Measurements from ENCODE around the gene NKAIN4.

GRCh38 chr20:63293456-63293855 is 39.2 kb upstream of the NKAIN4 start:
- TF ChIP-seq CEBPB (IDR thresholded peaks at IDR 0.05) (no peak), MAX (IDR thresholded peaks at IDR 0.05) (no peak), YY1 (IDR thresholded peaks at IDR 0.05; ENCODE audit: low read depth) (no peak), EP300 (IDR thresholded peaks at IDR 0.05; ENCODE audit: borderline replicate concordance) (no peak), TEAD4 (IDR thresholded peaks at IDR 0.05) (no peak), NFIC (IDR thresholded peaks at IDR 0.05) (no peak), EGR1 (IDR thresholded peaks at IDR 0.05) (no peak), ZBTB7A (IDR thresholded peaks at IDR 0.05; ENCODE audit: low read depth) (no peak), TAF1 (IDR thresholded peaks at IDR 0.05; ENCODE audit: low read depth) (no peak), REST (IDR thresholded peaks at IDR 0.05; ENCODE audit: low read depth) (no peak), RAD21 (IDR thresholded peaks at IDR 0.05; ENCODE audit: low read depth) (no peak), CREB1 (IDR thresholded peaks at IDR 0.05; ENCODE audit: low read depth) (no peak)
